ENCODE measurements around the gene SPRED2.

GRCh38 chr2:65436169-65436823 is 3.9 kb upstream of the SPRED2 start:
- TF ChIP-seq TAF1 (IDR thresholded peaks at IDR 0.05; ENCODE audit: borderline replicate concordance, insufficient read depth, low read length) (peak; percentile 19; the same call in 1 of the 2 replicates), SIN3A (IDR thresholded peaks at IDR 0.05; ENCODE audit: borderline replicate concordance, insufficient read depth, low read length) (peak; percentile 46; the same call in 1 of the 2 replicates), REST (IDR thresholded peaks at IDR 0.05; ENCODE audit: insufficient read depth in 1 of 2, low read depth in 2 of 2, low read length in 2 of 2) (peak in 1 of 2 experiments; percentile 63; a peak in 1 of 4 replicates), POLR2AphosphoS5 (IDR thresholded peaks at IDR 0.05; ENCODE audit: low read depth, low read length) (0 out of 2 replicates have a peak, but pooled peaks have one; percentile 41), FOXP2 (optimal IDR thresholded peaks at IDR 0.05; ENCODE audit: borderline replicate concordance, extremely low read depth, extremely low read length, insufficient read depth) (no peak)

Measured in PFSK-1 (cell line).